Sigmoid colon (tissue), 3 donors: ENCODE data around the gene MTR.

ENCODE experiments used
- CTCF ChIP-seq, 4 experiments: fragments of 450-650 bp in 3 of 4; fragments of 200-600 bp in 1 of 4; IDR thresholded peaks; one replicate each; pipeline ENCODE4 v1.5.1; 2016 to 2019; ENCODE audit warnings: antibody characterized with exemption in 4 of 4, mild to moderate bottlenecking in 3 of 4, moderate library complexity in 2 of 4
- POLR2A ChIP-seq, 2 donors: fragments of 450-650 bp; IDR thresholded peaks; one replicate each; pipeline ENCODE4 v1.6.1; 2016; ENCODE audit warnings: antibody characterized with exemption in 2 of 2, mild to moderate bottlenecking in 2 of 2, moderate library complexity in 2 of 2

- TF ChIP-seq CTCF (IDR thresholded peaks at IDR 0.05) (no peak), POLR2A (IDR thresholded peaks at IDR 0.05) (no peak)
Measured at GRCh38 chr1:236850077-236850979, 55.2 kb downstream of the MTR start.
